GM12892 (cell line): ENCODE measurements around the gene ZMYND8.

ENCODE experiments used
- POLR2A ChIP-seq: IDR thresholded peaks from 2 replicates; pipeline ENCODE4 v1.6.1; 2011; ENCODE audit warnings: low read depth, low read length, control low read depth
- POLR2AphosphoS5 ChIP-seq: IDR thresholded peaks from 2 replicates; pipeline ENCODE4 v1.6.1; 2011; ENCODE audit warnings: low read depth, low read length, control low read depth

DNA sequence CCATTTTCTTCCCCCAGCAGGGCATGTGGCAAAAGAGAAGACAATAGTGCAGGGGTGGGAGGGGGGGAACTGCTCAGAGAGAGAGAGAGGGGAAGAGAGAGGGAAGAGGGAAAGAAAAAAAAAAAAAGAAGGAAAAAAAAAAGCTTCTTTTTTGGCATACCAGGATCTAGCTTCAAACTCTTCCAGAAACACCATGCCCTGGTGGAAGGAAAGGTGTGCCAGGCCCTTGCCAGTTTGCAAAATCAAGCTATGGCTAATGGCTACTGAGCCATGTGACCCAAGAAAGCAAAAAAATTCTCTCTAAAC lies 326 bp downstream of the ZMYND8 start:
- TF ChIP-seq POLR2AphosphoS5 (no peak), POLR2A (no peak)
